Measurements from ENCODE around the gene DDX20. TPM values are rescaled to one million over a fixed set of nuclear protein-coding genes. Genes with fewer than 3 reads are reported as not detected.

DDX20 gene
- total and polyA plus RNA-seq, 2 of the 8 experiments (the other 6 are each of a cell fraction or from before 2014, with no cell fraction given), result 7.5 to 24.7 TPM

DNA sequence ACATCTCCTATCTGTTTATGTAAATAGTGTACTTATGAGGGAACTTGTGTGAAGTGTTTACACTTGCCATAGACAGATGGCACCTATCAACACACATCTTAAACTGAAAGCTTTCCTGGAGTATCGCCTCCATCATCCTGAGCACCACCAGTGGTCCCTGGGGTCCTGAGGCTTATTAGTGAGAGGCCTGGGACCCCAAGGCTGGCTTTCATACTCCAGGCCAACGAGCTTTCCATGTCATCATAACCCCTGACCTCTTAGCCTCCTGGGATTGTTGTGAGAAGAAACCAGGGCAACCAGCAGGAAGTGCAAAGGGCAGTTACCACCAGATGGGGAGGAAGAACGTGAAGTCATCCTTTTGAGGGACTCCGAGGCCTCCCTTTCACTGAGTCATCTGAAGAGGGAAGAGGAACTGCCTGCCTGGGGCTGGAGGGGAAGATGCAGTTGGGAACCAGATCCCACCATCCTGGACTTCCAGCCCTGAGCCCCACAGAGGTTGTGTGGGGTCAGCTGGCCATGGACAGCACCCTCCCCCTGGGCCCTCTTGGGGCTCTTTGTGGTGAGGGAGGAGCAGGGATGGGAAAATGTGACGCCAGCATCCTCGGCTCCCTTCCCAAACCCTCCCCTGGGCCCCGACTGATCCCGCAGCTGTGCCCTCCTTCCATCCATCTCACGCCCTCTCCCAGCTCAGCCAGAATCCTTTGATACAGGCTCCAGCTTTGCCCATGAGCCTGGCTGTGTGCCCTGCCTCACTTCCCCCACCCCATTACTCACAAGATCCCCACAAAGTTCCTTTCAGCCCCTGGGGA, 22.3 kb upstream of the DDX20 start:
- WGBS, 2 experiments (ENCODE audit: extremely low coverage in 1 of 2, insufficient coverage in 1 of 2, insufficient read length in 1 of 2, insufficient replicate concordance in 2 of 2, low coverage in 1 of 2, low lambda C conversion rate in 2 of 2, missing lambda C conversion rate in 1 of 2), result 95% methylated on average over 9 of the region's 9 CpGs; no CpG with 5 or more reads in 1 of the 2 experiments
- peaks cover 0 to 3% (median 1%) of the 10 kb centered on the region in 4 experiments; a peak in 3 of 8 replicates for H3K36me3 ChIP-seq (ENCODE audit: control insufficient read depth in 2 of 4, insufficient read depth in 4 of 4, low read length in 3 of 4)
- H4K8ac ChIP-seq (ENCODE audit: extremely low read depth, insufficient read depth, low read length), result no peak overlapping the region

More for the DNA sequence above, 22.3 kb upstream of the DDX20 start:
- H3K23me2 ChIP-seq (ENCODE audit: low read depth, low read length), result peaks cover 6% of the 10 kb centered on the region; the same call in 1 of the 2 replicates
- TF ChIP-seq SP1 (IDR thresholded peaks at IDR 0.05; ENCODE audit: low read depth, low read length), result no peak
- no peak for TF ChIP-seq BACH1 (IDR thresholded peaks at IDR 0.05; ENCODE audit: low read length)
- TF ChIP-seq SIN3A (conservative IDR thresholded peaks at IDR 0.05 in 1 of 2, IDR thresholded peaks at IDR 0.05 in 1 of 2; ENCODE audit: low read depth in 1 of 2, low read length in 2 of 2), result no peak
- TF ChIP-seq JUN (IDR thresholded peaks at IDR 0.05; ENCODE audit: low read depth, low read length), result no peak
- no peak overlapping the region for H2BK12ac ChIP-seq (ENCODE audit: low read depth, low read length)
- no peak overlapping the region for H3K18ac ChIP-seq (ENCODE audit: extremely low read depth, low read length)
- no peak overlapping the region for H4K5ac ChIP-seq (ENCODE audit: insufficient read length, low read depth, low read length)
- no peak overlapping the region for H2BK15ac ChIP-seq (ENCODE audit: low read length)
- H3K14ac ChIP-seq (ENCODE audit: insufficient read length), result no peak overlapping the region
- DNase-seq (ENCODE audit: low read depth in 1 of 2, low spot score in 2 of 2) (peak in 1 of 2 experiments; percentile 29), FAIRE-seq (no peak)
- H2AK5ac ChIP-seq (ENCODE audit: low read depth, low read length), result no peak overlapping the region
- no peak overlapping the region for H3K56ac ChIP-seq (replicated peaks; ENCODE audit: insufficient read length, low read depth, low read length)
- H2BK5ac ChIP-seq (ENCODE audit: low read depth, low read length), result no peak overlapping the region
- no peak overlapping the region for H2BK20ac ChIP-seq (ENCODE audit: low read length)
- no peak overlapping the region for H3K9ac ChIP-seq (replicated peaks in 1 of 4; ENCODE audit: extremely low read depth in 1 of 4, low read depth in 3 of 4, low read length in 3 of 4)
- POLR2A ChIA-PET (ENCODE audit: partially characterized antibody), result interaction anchor here (19.0 kb wide), 1 partner anchor 12 kb away, joined by 343 read pairs; no protein-coding TSS in a partner anchor
- no peak overlapping the region for H3K4me3 ChIP-seq (ENCODE audit: extremely low read depth in 1 of 4, insufficient read depth in 2 of 4, low read depth in 3 of 4, low read length in 4 of 4)
- no peak overlapping the region for H3K4me2 ChIP-seq (ENCODE audit: insufficient read depth in 1 of 2, low read depth in 2 of 2, low read length in 2 of 2)
- CTCF ChIA-PET (ENCODE audit: partially characterized antibody), result interaction anchor here (0.7 to 42.0 kb wide), 5 partner anchors 4 to 253 kb away, joined by 3 to 1070 read pairs (median 3); partner anchors contain the start of genes DDX20 and INKA2
- no peaks in the 10 kb centered on the region; a peak in 1 of 7 replicates for H3K27me3 ChIP-seq (replicated peaks in 1 of 4; ENCODE audit: control insufficient read depth in 3 of 4, extremely low read depth in 1 of 4, insufficient read depth in 3 of 4, low read length in 3 of 4)
- H3K9me3 ChIP-seq (ENCODE audit: insufficient read depth in 2 of 2, low read depth in 1 of 2, low read length in 1 of 2), result no peaks in the 10 kb centered on the region
- peaks cover 0 to 62% of the 10 kb centered on the region in 2 experiments; a peak in 3 of 4 replicates for H3K79me2 ChIP-seq (ENCODE audit: control insufficient read depth in 1 of 2, insufficient read depth in 2 of 2, low read length in 2 of 2)
- H4K20me1 ChIP-seq (replicated peaks in 1 of 2; ENCODE audit: control insufficient read depth in 1 of 2, insufficient read depth in 2 of 2, low read length in 2 of 2), result peaks cover 3 to 10% of the 10 kb centered on the region in 2 experiments
- H3K4me1 ChIP-seq (replicated peaks in 1 of 4; ENCODE audit: control insufficient read depth in 3 of 4, insufficient read depth in 4 of 4, low read length in 3 of 4), result peaks cover 19 to 36% (median 28%) of the 10 kb centered on the region in 4 experiments
- H2BK120ac ChIP-seq (replicated peaks; ENCODE audit: low read depth, low read length), result no peak overlapping the region
- no peak overlapping the region for H3K23ac ChIP-seq (ENCODE audit: insufficient read length)
- no peak overlapping the region for H3K4ac ChIP-seq (replicated peaks; ENCODE audit: insufficient read length, low read depth, low read length)
- H2AFZ ChIP-seq (ENCODE audit: low read length), result no peak overlapping the region
- no peak overlapping the region for H4K91ac ChIP-seq (replicated peaks; ENCODE audit: insufficient read length, low read length)
- peaks cover 17% of the 10 kb centered on the region for H3K79me1 ChIP-seq (ENCODE audit: low read depth, low read length)
- H3K27ac ChIP-seq (ENCODE audit: low read depth, low read length), result no peak overlapping the region
